ENCODE data around the gene CHRNA5. TPM values are rescaled to one million over a fixed set of nuclear protein-coding genes. Genes with fewer than 3 reads are reported as not detected.

CHRNA5 gene
- total RNA-seq, 2 donors from 2014 or later: 9.7 to 10.3 TPM

GRCh38 chr15:78621810-78622402 is 56.6 kb downstream of the CHRNA5 start:
- intact Hi-C loops (cut with DNase I): no loop called here

DNA sequence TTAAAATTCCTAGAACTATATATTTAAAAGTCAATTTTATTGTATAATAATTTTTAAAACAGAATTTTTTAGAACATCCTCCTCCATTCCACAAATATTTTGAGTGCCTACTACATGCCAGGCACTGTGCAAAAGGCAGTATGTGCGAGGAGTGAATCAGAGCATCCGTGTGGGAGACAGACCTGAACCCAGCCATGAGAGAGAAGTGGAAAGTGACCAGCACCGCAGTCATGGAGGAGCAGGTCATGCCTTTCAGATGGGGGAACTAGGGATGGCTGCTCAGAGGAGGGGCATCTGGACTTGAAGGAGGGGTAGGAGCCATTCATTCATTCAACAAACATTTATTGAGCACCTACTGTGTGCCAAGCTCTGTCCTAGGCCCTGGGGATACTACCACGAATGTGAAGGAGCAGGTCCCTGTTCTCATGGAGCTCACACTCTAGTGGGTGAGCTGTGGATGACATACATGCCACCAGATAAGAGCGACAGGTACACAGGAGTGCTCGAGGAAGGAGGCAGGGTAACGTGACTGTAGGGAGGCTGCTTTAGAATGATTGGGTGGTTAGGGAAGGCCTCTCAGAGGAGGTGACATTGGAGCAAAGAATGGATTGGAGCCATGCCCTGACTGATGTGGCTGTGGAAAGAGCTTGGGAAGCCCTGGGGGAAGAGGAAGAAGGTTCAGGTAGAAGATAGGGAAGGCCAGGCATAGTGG is 58.6 kb downstream of the CHRNA5 start:
- no peaks in the 10 kb centered on the region for H3K4me1 ChIP-seq
- H3K36me3 ChIP-seq: no peaks in the 10 kb centered on the region
- no peak overlapping the region for H3K9ac ChIP-seq (ENCODE audit: low read depth in 2 of 2, low read length in 2 of 2)
- H3K9me3 ChIP-seq: no peaks in the 10 kb centered on the region
- no peak for TF ChIP-seq CTCF (IDR thresholded peaks at IDR 0.05)
- no peak for DNase-seq
- intact Hi-C loops (cut with DNase I): no loop called here
- H3K27ac ChIP-seq: no peak overlapping the region
- H3K27me3 ChIP-seq: peaks cover 30% of the 10 kb centered on the region
- no peak overlapping the region for H3K4me3 ChIP-seq

More at GRCh38 chr15:78621810-78622402, 56.6 kb downstream of the CHRNA5 start:
- no peak for TF ChIP-seq CTCF (IDR thresholded peaks at IDR 0.05)
- H3K9me3 ChIP-seq: no peaks in the 10 kb centered on the region
- H3K4me1 ChIP-seq: no peaks in the 10 kb centered on the region
- H3K27ac ChIP-seq: no peak overlapping the region
- H3K36me3 ChIP-seq: no peaks in the 10 kb centered on the region
- H3K27me3 ChIP-seq: peaks cover 34% of the 10 kb centered on the region
- no peak overlapping the region for H3K9ac ChIP-seq (ENCODE audit: low read depth in 2 of 2, low read length in 2 of 2)
- no peak overlapping the region for H3K4me3 ChIP-seq
- no peak for DNase-seq

- no peaks in the 10 kb centered on the region for H3K9me3 ChIP-seq
- H3K9ac ChIP-seq (ENCODE audit: low read depth in 2 of 2, low read length in 2 of 2): no peak overlapping the region
- no peak for DNase-seq
- H3K27me3 ChIP-seq: peaks cover 20% of the 10 kb centered on the region
- H3K27ac ChIP-seq: no peak overlapping the region
- no peak overlapping the region for H3K4me3 ChIP-seq
- intact Hi-C loops (cut with DNase I): no loop called here
- H3K4me1 ChIP-seq: no peaks in the 10 kb centered on the region
- TF ChIP-seq CTCF (IDR thresholded peaks at IDR 0.05): no peak
- no peaks in the 10 kb centered on the region for H3K36me3 ChIP-seq
These were observed 59.6 kb downstream of the CHRNA5 start for GRCh38 chr15:78624651-78625590.

GRCh38 chr15:78625606-78626280 is 60.4 kb downstream of the CHRNA5 start:
- no peak overlapping the region for H3K9ac ChIP-seq (ENCODE audit: low read depth in 2 of 2, low read length in 2 of 2)
- peaks cover 12% of the 10 kb centered on the region for H3K27me3 ChIP-seq
- H3K27ac ChIP-seq: no peak overlapping the region
- no peaks in the 10 kb centered on the region for H3K9me3 ChIP-seq
- H3K4me1 ChIP-seq: no peaks in the 10 kb centered on the region
- intact Hi-C loops (cut with DNase I): no loop called here
- DNase-seq: no peak
- TF ChIP-seq CTCF (IDR thresholded peaks at IDR 0.05): no peak
- no peaks in the 10 kb centered on the region for H3K36me3 ChIP-seq
- no peak overlapping the region for H3K4me3 ChIP-seq

Measured in colonic mucosa (tissue), 4 donors.